ENCODE results near the gene S100A10.
A peak's percentile ranks its signal among the peaks of the same experiment; 100 is the strongest.

The S100A10 gene

GRCh38 chr1:152013664-152014237 is 20.1 kb upstream of the S100A10 start:
- no peak for DNase-seq (ENCODE audit: low read depth in 1 of 2, low spot score in 1 of 2)

DNA sequence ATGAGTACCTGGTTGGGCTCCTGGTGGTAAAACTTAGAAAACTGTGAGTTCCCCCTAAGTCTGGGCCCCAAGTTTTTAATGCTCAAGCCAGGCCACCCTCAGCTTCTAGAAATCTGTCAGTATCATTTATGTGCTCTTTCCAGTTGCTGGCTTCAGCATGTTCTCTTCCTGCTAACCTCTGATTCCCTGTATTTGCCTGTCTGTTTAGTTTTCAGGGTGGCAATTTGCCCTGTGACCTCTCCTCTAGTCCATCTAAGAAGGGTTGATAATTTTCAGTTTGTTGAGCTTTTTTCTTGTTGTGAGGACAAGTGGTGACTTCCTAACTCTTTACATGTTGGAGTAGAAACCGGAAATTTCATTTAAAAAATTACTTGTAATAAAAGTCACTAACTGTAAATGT is 16.0 kb upstream of the S100A10 start:
- no peak for DNase-seq (ENCODE audit: low read depth in 1 of 2, low spot score in 1 of 2)

- no peak for DNase-seq (ENCODE audit: low read depth in 1 of 2, low spot score in 1 of 2)
Measured at GRCh38 chr1:152007047-152007446, 13.4 kb upstream of the S100A10 start.

DNA sequence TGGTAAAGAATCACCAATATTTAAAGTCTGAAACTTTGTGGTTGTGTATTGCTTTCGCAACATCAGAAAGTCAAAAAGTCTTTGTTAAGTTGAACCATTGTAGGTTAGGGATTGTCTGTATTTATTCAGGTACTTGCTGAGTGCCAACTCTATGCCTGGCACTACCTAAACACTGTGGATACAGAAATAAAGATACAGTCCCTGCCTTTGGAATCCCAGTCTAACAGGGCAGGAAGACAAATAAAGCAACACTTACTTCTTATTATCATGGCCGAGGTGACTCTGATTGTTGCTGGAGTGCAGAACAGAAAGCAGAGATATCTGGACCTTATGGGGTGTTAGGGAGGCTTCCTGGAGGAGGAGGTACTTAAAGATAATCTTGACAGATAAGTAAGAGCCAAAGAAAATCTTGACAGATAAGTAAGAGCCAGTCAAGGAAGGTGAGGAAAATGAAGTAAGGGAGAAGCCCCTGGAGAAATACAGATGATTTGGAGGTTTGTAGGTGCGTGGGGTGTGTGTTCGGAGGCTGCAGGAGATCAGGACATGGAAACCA is 11.8 kb upstream of the S100A10 start:
- no peak for DNase-seq (ENCODE audit: low read depth in 1 of 2, low spot score in 1 of 2)

DNA sequence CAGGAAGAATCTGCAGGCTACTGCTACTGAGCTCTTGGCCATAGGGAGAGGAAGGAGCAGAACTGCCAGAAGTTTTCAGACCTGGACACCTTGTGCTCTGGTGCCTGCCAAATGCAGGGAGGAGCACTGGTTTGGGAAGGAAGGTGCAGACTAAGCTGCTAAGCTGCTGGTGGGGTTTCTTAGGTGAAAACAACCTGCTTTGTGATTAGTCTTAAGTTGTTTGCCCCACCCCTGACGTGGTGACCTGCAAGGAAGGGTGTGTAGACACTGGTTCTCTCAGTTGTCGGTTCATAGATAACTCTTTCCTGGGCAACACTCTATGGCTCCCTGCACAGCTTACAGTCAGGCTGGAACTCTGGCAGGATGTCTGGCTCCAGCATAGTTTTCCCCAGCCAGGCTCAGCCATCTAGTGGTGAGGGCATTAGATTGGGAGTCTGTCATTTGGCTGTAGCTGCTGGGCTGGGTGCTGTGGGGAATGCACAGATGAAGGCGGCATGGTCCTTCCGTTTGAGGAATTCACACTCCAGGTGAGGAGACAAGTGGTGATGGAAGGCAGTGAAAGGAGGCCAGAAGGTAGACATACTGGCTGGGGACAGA is 10.3 kb upstream of the S100A10 start:
- no peak for DNase-seq (ENCODE audit: low read depth in 1 of 2, low spot score in 1 of 2)

- DNase-seq (ENCODE audit: low read depth in 1 of 2, low spot score in 1 of 2), result no peak
Measured at GRCh38 chr1:152002960-152003359, 9.3 kb upstream of the S100A10 start.

GRCh38 chr1:152001631-152002584 is 8.2 kb upstream of the S100A10 start:
- peak; percentile 53 to 57 for DNase-seq (ENCODE audit: low read depth in 1 of 2, low spot score in 1 of 2)

- no peak for DNase-seq (ENCODE audit: low read depth in 1 of 2, low spot score in 1 of 2)
Measured at GRCh38 chr1:152000964-152001630, 7.4 kb upstream of the S100A10 start.

DNA sequence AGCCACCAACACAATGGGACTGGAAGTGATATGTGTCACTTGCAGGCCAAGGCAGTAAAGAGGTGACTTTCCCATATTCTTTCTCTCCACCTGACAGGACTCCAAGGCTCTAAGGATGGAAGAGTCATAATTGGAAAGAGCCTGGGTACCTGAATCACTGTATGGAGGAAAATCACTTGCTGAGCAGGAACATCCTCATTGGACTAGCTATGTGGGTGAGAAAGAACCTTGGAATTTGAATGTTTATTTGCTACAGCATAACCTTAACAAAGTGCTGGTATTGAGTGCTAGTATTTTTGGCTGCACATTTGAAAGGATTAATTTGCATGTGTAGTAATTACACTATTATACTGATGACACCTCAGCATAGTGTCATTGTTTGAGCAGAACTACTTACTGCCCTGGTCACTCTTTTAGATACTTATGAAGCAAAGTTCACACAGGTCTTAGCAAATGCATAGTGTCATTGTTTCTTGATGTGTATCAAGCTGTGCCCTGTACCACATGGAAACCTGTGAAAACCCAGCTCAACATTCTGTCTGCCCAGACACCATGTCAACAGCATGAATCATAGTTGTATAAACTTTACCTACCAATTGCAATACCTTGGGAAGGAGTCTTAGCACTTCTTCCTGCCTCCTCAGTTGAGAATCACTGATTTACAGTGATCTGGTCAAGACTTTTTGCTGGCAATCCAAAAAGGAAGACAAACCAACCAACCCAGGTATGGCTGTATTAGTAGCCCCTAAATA is 5.1 kb upstream of the S100A10 start:
- no peak for DNase-seq (ENCODE audit: low read depth in 1 of 2, low spot score in 1 of 2)

DNA sequence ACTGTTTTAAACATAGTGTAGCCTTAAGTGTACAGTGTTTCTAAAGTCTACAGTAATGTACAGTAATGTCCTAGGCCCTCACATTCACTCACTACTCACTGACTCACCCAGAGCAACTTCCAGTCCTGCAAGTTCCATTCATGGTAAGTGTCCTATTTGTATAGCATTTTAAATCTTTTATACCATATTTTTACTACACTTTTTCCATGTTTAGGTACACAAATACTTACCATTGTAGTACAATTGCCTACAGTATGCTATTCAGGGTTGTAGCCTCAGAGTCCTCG is 3.6 kb upstream of the S100A10 start:
- DNase-seq (ENCODE audit: low read depth in 1 of 2, low spot score in 1 of 2), result no peak

DNA sequence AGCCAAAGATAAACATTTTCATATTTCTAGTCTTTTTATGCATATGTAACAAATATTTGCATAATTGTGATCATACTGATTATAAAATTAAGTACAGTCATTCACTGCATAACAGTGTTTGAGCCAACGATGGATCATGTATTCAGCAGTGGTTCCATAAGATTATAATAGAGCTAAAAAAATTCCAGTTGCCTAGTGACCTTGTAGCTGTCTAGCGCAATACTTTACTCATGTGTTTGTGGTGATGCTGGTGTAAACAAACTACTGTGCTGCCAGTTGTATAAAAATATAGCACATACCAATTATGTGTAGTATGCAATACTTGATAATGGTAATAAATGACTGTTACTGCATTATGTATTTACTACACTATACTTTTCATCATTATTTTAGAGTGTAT is 2.1 kb upstream of the S100A10 start:
- no peak for DNase-seq (ENCODE audit: low read depth in 1 of 2, low spot score in 1 of 2)

GRCh38 chr1:151994956-151995355 is 1.3 kb upstream of the S100A10 start:
- DNase-seq (ENCODE audit: low read depth in 1 of 2, low spot score in 1 of 2), result no peak

- DNase-seq (ENCODE audit: low read depth in 1 of 2, low spot score in 1 of 2), result peak in 1 of 2 donors; percentile 20
Measured at GRCh38 chr1:151993084-151993733, 450 bp downstream of the S100A10 start.

DNA sequence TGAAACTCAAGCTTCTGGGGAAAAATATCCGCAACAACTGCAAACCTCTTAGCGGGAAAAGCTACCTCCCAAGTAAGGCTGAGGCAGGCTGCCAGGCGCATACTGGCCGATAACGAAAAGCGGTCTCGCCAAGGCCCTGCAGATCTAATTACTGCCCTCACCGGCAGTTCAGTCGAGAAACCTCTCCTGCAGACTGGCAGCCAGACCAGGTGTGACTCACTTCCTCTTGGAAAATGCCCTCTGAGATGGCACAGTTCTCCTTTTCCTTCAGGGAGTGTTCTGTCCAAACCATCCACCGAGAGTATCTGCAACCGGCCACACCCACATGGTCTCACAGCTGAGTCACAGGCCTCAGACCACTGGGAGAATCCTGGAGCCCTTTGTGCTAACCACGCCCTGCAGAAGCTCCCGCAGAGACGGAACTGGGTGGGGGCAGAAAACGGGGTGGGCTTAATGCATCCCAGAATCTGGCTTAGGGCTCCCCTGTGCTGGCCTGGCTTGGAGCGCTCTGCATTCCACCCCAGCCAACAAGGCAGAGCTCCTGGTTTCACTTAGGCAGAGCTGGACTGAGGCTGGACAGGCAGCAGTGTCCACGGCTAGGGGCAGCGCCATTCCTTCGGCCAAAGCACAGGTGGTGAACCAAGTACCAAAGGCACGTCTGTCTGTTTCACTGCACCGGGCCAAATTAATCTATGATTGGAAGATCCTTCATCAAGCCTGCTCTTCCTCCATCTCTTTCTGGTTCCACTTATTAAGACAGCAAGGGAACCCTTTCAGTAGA is 1.2 kb downstream of the S100A10 start:
- no peak for DNase-seq (ENCODE audit: low read depth in 1 of 2, low spot score in 1 of 2)

DNA sequence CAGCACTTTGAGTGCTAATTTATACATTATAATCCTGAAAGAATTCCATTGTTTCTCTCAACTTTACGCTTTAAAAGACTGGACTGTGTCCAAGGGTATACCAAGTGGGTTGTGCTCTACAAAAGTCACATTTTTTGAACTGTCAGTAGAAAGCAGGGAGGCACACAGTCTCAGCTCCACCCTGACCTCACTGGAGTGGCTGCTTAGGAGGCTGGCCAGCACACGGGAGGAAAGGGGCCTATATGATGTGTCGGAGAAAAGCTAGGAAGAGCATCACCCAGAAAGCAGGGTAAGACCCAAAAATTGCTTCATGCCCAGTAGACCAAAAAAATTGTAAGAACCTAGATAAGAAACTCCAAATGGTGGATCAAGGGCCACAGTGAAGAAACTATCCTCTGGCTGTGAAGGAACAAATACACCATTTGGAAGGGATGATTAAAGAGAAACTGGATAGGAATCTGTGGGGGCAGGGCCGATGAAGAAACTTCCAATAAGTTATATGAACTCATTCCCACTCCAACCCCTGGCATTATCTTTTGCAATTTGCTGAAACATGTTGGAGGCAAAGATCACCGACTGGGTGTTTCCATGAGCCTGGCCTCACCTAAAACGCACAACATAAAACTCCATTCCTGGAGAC is 1.9 kb downstream of the S100A10 start:
- DNase-seq (ENCODE audit: low read depth in 1 of 2, low spot score in 1 of 2), result no peak

DNA sequence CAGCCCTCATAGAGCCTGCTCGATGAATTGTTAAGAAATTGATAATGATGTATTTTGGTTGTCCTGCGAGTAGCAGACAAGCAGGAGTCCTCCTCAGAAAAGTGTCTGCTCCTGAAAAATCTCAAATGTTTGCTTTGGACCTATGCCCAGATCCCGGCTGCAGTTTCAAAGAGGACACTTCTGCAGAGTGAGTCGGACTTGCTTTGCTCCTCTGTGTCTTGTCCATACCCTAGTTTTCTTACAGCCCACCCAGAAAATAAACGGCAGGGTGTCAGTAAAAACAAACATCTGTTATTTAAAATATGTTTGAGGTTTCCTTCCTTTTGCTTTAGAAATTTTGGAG is 2.8 kb downstream of the S100A10 start:
- no peak for DNase-seq (ENCODE audit: low read depth in 1 of 2, low spot score in 1 of 2)

GRCh38 chr1:151990058-151990855 is 3.4 kb downstream of the S100A10 start:
- no peak for DNase-seq (ENCODE audit: low read depth in 1 of 2, low spot score in 1 of 2)

- no peak for DNase-seq (ENCODE audit: low read depth in 1 of 2, low spot score in 1 of 2)
Measured at GRCh38 chr1:151989211-151989862, 4.3 kb downstream of the S100A10 start.
